SU-DHL-6 (cell line): Measurements from ENCODE around the gene ALX1.

ENCODE experiments used
- CTCF ChIP-seq: fragments of 200-600 bp; sonication (generic); IDR thresholded peaks from one replicate; pipeline ENCODE4 v1.5.1; 2017; ENCODE audit warnings: antibody characterized with exemption, mild to moderate bottlenecking, low read length, moderate library complexity; ENCODE audit not compliant: insufficient read depth, poor library complexity, severe bottlenecking
- EZH2phosphoT487 ChIP-seq: fragments of 200-600 bp; sonication (generic), shearing (Covaris generic); conservative IDR thresholded peaks from 2 replicates; pipeline ENCODE4 v1.6.1; 2018; ENCODE audit warnings: mild to moderate bottlenecking, antibody characterized with exemption, low read length, moderate library complexity, mixed read lengths

GRCh38 chr12:85308374-85308773 lies 28.4 kb downstream of the ALX1 start:
- no peak for TF ChIP-seq CTCF
- no peak for TF ChIP-seq EZH2phosphoT487
